Brain microvascular endothelial cell (primary cell): Measurements from ENCODE around the gene BBS7.

Experiments
- DNase-seq: peaks from one replicate; pipeline ENCODE4 v3.0.0-alpha.2; 2020
- H3K27ac ChIP-seq: fragments of 250-450 bp; sonication (Bioruptor Pico); 2 replicates; pipeline ENCODE4 v1.5.1; 2020; ENCODE audit warnings: mild to moderate bottlenecking, moderate library complexity
- H3K27me3 ChIP-seq: fragments of 250-450 bp; sonication (Bioruptor Pico); replicated peaks from 2 replicates; pipeline ENCODE4 v1.5.1; 2020; ENCODE audit warnings: mild to moderate bottlenecking
- H3K36me3 ChIP-seq: fragments of 250-450 bp; sonication (Bioruptor Pico); replicated peaks from 2 replicates; pipeline ENCODE4 v1.5.1; 2020; ENCODE audit warnings: mild to moderate bottlenecking
- H3K4me3 ChIP-seq: 2 replicates; pipeline ENCODE4 v1.5.1; 2011; ENCODE audit warnings: low read depth, mild to moderate bottlenecking, control low read depth, low read length, moderate library complexity
- in situ Hi-C: cut with HindIII; loops from 2 replicates; pipeline ENCODE4 v1.10.0; 2017; ENCODE audit warnings: low sequenced_read_pairs, low pct_ligation_motif_present
- TF ChIP-seq, protein P1 (sequence below): IDR thresholded peaks from 2 replicates; pipeline ENCODE4 v1.5.1; 2011; ENCODE audit warnings: low read depth, mild to moderate bottlenecking, moderate library complexity, low read length, control low read depth, inconsistent platforms; ENCODE audit errors: missing control alignments

Gene BBS7

DNA sequence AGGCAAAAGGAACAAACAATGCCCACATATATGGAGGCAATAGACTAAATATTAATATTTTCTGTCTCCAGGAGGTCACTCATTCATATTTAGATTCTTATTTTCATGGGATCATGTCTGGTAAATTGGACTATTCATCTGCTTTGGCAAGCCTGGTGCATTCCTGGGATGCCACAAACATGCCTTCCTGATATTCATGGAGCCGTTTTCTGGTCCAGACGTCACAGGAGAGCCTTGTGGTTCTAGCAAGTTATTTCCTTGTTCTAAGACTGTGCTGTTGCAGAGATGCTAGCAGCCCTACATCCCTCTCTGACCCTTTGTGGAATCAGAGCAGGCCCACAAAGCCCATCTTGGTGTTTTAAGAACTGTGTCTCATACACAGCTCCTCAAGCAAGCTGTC is 85.3 kb downstream of the BBS7 start:
- Histone ChIP-seq H3K27ac (peak overlapping the region; percentile 91), H3K36me3 (no peaks in the 10 kb centered on the region), H3K4me3 (no peak overlapping the region), H3K27me3 (no peaks in the 10 kb centered on the region)
- DNase-seq, result peak; percentile 99
- in situ Hi-C loops, result no loop called here
- TF ChIP-seq, protein P1, sequence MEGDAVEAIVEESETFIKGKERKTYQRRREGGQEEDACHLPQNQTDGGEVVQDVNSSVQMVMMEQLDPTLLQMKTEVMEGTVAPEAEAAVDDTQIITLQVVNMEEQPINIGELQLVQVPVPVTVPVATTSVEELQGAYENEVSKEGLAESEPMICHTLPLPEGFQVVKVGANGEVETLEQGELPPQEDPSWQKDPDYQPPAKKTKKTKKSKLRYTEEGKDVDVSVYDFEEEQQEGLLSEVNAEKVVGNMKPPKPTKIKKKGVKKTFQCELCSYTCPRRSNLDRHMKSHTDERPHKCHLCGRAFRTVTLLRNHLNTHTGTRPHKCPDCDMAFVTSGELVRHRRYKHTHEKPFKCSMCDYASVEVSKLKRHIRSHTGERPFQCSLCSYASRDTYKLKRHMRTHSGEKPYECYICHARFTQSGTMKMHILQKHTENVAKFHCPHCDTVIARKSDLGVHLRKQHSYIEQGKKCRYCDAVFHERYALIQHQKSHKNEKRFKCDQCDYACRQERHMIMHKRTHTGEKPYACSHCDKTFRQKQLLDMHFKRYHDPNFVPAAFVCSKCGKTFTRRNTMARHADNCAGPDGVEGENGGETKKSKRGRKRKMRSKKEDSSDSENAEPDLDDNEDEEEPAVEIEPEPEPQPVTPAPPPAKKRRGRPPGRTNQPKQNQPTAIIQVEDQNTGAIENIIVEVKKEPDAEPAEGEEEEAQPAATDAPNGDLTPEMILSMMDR, result no peak

GRCh38 chr4:121784401-121784800 is 85.9 kb downstream of the BBS7 start:
- H3K27ac ChIP-seq, result peak overlapping the region; percentile 91
- in situ Hi-C loops, result no loop called here
- TF ChIP-seq, protein P1, result no peak
- no peaks in the 10 kb centered on the region for H3K36me3 ChIP-seq
- no peak overlapping the region for H3K4me3 ChIP-seq
- H3K27me3 ChIP-seq, result no peaks in the 10 kb centered on the region
- no peak for DNase-seq

- in situ Hi-C loops, result no loop called here
- Histone ChIP-seq H3K27me3 (no peaks in the 10 kb centered on the region), H3K36me3 (no peaks in the 10 kb centered on the region), H3K4me3 (no peak overlapping the region), H3K27ac (no peak overlapping the region)
- no peak for DNase-seq
- TF ChIP-seq, protein P1, result no peak
Observed at GRCh38 chr4:121783210-121783609, 87.1 kb downstream of the BBS7 start.

DNA sequence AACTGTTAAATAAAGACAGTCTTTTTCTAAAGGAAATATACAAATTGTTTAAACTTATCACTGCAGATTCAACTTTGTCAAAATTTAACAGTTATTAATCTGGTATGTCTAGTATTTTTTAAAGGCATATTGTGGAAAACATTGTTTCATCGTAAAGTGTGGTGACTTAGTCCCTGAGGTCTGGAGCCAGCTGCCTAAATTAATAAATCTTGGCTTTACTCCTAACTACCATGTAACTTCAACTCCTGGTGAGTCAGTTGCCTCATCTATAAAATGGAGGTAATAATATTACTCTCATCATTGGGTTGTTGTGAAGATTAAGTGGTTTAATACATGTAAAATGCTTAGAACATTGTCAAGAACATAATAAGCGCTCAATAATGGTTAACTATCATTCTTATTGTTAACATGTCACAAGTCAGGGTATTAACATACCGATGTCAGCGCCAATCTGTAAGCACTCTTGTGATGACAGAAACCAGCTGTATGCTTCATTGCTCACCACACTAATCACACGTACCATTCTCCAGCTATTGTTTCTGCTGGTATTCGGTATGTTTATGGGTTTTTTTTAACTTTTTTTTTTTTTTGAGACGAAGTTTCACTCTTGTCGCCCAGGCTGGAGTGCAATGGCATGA is 91.2 kb downstream of the BBS7 start:
- TF ChIP-seq, protein P1, result no peak
- Histone ChIP-seq H3K36me3 (no peaks in the 10 kb centered on the region), H3K27me3 (no peaks in the 10 kb centered on the region), H3K4me3 (no peak overlapping the region), H3K27ac (no peak overlapping the region)
- DNase-seq, result no peak
- in situ Hi-C loops, result no loop called here

DNA sequence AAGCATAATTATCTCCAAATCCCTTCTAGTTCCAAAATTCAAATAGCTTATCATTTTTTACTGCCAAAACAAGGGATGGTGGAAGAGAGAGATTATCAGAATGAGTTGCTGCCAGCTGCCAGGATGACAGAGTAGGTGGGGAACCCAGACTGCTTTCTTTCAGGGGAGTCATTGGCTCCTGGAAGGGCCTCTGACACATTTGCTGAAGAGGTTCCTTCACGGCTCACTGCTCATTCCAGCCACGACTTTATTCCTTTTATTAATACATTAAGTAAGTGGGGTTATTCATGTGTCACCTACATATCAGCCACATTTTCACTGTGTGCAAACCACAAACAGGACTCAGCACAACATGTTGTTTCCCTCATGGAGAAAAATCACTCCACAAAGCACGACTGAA is 92.6 kb downstream of the BBS7 start:
- H3K4me3 ChIP-seq, result no peak overlapping the region
- H3K36me3 ChIP-seq, result no peaks in the 10 kb centered on the region
- TF ChIP-seq, protein P1, result no peak
- DNase-seq, result no peak
- in situ Hi-C loops, result no loop called here
- H3K27me3 ChIP-seq, result no peaks in the 10 kb centered on the region
- H3K27ac ChIP-seq, result no peak overlapping the region
